DOHH2 (cell line): ENCODE results near the gene DUS2.

ENCODE experiments used
- CTCF ChIP-seq: fragments of 200-600 bp; sonication (generic); IDR thresholded peaks from one replicate; pipeline ENCODE4 v1.5.1; 2014; ENCODE audit warnings: antibody characterized with exemption, mild to moderate bottlenecking, low read depth, low read length; ENCODE audit not compliant: poor library complexity, severe bottlenecking
- EZH2phosphoT487 ChIP-seq: fragments of 200-600 bp; sonication (generic); IDR thresholded peaks from 2 replicates; pipeline ENCODE4 v1.6.1; 2017; ENCODE audit warnings: borderline replicate concordance, mild to moderate bottlenecking, antibody characterized with exemption, low read length, moderate library complexity, mixed read lengths

- TF ChIP-seq CTCF (no peak), EZH2phosphoT487 (no peak)
Observed at GRCh38 chr16:68028996-68029395, 5.9 kb downstream of the DUS2 start.
